GM18909 (cell line): ENCODE results near the gene SLC35C1.
"Not testable (repeated sequence)": the region's sequence is repeated elsewhere in the genome, so short reads cannot be mapped to it uniquely, and the experiment has no call there.

ENCODE experiments used
- ATAC-seq: cut with Tn5 transposase; IDR thresholded peaks from one replicate; pipeline ENCODE4 v1.9.1; 2021; ENCODE audit warnings: mild to moderate bottlenecking; ENCODE audit not compliant: unreplicated experiment, poor library complexity

SLC35C1 gene

GRCh38 chr11:45809456-45810395 is 4.8 kb downstream of the SLC35C1 start:
- ATAC-seq = no peak

DNA sequence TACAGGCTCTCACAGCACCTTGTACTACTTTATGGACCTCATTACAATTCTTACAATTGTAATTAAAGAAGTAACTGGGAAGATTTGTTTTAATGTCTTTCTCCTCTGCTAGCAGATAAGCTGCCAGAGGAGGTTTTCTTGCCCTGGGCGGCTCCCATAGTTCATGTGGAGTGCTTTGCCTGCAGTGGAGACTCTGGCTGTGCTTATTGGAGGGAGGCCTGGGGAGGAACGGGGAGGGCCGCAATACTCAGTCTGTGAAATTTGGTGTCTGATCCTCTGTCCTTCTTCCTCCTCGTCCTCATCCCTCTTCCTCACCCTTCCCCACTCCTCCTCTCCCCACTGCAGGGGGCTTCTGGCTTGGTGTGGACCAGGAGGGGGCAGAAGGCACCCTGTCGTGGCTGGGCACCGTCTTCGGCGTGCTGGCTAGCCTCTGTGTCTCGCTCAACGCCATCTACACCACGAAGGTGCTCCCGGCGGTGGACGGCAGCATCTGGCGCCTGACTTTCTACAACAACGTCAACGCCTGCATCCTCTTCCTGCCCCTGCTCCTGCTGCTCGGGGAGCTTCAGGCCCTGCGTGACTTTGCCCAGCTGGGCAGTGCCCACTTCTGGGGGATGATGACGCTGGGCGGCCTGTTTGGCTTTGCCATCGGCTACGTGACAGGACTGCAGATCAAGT is 5.6 kb downstream of the SLC35C1 start:
- no peak for ATAC-seq

- no peak for ATAC-seq
Observed at GRCh38 chr11:45811109-45811435, 6.1 kb downstream of the SLC35C1 start.

DNA sequence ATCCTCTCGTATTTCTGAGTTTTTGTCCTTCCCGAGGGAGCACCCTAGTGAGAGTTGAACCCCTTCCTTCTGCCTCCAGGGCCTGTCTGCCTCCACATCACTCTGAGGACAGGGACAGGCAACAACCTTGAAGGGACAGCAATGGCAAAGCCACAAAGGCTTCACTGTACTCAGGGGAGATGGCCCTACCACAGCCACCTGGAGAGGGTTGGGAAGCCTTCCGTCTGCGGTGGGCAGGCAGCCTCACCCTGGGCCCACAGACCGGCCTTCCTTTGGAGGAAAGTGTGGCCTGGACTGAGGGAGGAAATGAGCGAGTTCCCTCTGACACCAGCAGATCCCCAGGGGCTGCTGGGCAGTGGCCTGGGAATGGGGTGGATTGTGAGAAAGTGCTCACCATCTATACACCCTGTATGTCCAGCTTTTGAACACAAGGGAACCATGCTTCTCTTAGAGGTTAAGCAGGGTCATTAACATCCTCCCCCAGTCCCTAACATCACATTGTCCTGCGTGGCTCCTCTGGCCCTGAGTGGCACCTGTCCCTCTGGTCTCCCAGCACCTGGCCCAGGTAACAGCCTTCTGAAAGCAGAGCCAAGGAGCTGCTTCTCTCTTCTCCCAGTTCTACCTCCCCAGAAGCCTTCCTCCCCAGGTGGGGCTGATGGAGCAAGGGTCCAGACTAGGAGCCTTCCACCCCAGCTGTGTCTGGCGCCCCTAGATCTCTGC is 6.8 kb downstream of the SLC35C1 start:
- no peak for ATAC-seq

GRCh38 chr11:45812581-45813548 is 7.9 kb downstream of the SLC35C1 start:
- ATAC-seq = no peak

GRCh38 chr11:45815747-45816146 is 10.8 kb downstream of the SLC35C1 start:
- ATAC-seq = no peak

DNA sequence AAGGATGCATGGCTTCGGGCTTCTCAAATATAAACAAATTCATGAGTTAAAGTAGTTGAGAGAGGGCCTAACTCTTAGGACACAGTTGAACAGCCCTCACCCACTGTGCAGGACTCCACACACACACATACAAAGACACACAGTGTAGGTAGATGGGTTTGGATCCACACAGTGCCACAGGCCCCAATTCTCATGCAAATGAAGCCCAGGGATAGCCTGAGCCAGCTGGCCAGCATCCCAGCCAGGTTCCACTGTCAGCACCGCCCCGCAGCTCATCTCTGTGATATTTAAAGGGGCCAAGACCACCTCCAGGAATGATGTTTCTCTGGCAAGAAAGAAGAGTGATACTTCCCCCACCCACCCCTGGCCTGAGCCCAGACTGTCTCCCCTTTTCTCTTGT is 11.7 kb downstream of the SLC35C1 start:
- no peak for ATAC-seq

DNA sequence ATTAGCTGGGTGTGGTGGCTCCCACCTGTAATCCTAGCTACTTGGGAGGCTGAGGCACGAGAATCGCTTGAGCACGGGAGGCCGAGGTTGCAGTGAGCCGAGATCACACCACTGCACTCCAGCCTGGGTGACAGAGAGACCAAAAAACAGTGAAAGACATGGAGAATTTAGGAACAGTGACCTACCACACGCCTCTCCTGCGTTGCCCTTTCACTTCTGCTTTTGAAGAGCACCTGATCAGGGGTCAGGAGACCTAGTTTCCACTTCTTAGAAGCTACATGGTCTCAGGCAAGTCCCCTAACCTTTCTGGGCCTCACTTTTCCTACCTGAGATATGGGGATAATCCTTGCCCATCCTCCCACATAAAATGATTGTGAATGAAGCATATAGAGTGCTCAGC is 12.2 kb downstream of the SLC35C1 start:
- ATAC-seq = peak; percentile 76

- ATAC-seq = no peak
Observed at GRCh38 chr11:45818961-45819605, 14.1 kb downstream of the SLC35C1 start.

DNA sequence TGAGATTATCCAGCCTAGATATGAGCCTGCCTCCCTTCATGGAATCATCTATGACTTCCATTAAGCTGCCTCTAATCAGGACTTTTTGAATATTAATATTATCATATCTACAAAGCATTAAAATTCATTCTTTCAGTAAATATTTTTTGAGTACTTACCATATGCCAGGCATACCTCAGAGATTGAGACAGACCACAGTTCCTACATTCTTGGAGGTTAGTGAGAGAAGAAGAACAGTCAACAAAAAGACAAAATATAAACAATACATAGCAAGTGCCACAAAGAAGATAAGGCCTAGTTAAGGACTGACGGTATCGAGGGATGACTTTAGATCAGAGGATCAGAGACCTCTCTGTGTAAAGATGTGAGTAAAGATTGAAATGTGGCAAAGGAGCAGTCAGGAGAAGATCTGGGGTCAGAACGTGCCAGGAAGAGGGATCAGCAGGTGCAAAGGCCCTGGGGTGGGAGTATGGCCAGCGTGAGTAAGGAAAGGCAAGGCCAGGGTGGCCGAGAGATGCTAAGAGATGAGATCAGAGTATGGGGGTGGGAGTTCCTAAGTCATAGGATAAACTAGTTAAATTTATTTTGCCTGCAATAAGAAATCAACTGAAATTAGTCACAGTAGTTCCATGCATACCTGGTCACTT is 15.4 kb downstream of the SLC35C1 start:
- no peak for ATAC-seq

DNA sequence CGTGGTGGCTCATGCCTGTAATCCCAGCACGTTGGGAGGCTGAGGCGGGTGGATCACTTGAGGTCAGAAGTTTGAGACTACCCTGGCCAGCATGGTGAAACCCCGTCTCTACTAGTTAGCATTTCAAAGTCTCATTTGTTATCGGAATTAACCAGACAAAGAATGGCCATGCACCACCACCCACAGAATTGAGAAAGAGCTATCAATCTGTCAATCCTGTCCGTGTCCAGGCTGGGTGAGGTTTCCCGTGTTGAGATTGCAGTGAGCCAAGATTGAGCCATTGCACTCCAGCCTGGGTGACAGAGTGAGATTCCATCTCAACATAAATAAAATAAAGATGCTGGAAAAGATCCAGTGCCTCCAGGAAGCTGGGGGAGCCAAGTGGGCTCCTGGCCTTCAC is 21.5 kb downstream of the SLC35C1 start:
- not testable (repeated sequence) for ATAC-seq

GRCh38 chr11:45827123-45827522 is 22.2 kb downstream of the SLC35C1 start:
- ATAC-seq = no peak

- no peak for ATAC-seq
Observed at GRCh38 chr11:45828996-45829395, 24.0 kb downstream of the SLC35C1 start.

GRCh38 chr11:45830596-45830995 is 25.6 kb downstream of the SLC35C1 start:
- no peak for ATAC-seq

DNA sequence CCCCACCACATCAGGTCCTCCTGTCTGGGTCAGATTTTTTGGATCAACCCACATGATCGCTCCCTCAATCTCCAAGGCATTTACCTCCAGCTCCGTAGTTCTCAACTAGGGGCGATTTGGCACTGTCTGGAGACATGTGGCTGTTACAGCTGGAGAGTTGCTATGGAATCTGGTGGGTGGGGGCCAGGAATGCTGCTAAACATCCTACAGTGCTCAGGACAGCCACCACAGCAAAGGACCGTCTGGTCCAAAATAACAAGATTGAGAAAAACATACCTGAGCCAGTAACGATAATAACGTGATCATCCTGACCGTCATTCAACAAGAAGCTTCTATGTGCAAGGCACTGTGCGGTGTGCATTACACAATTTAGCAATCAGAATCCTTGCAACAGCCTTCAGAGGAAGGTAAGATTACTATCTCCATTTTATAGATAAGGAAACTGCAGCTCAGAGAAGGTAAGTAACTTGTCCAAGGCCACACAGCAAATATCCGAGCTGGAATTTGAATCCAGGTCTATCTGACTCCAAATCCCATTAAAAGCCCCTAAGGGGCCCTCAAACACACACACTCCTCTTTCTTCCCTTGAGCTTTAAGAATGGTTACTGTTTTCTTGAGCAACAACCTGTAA is 28.0 kb downstream of the SLC35C1 start:
- no peak for ATAC-seq

GRCh38 chr11:45833761-45834160 is 28.8 kb downstream of the SLC35C1 start:
- ATAC-seq = no peak

- ATAC-seq = no peak
Observed at GRCh38 chr11:45834298-45834756, 29.4 kb downstream of the SLC35C1 start.

- no peak for ATAC-seq
Observed at GRCh38 chr11:45839204-45839603, 34.3 kb downstream of the SLC35C1 start.
